Measurements from ENCODE around the gene FUS. TPM values are rescaled to one million over a fixed set of nuclear protein-coding genes. Genes with fewer than 3 reads are reported as not detected.

Gene FUS
- total RNA-seq, 4 donors from 2014 or later = 41.7 to 88.5 (median 70.5) TPM

DNA sequence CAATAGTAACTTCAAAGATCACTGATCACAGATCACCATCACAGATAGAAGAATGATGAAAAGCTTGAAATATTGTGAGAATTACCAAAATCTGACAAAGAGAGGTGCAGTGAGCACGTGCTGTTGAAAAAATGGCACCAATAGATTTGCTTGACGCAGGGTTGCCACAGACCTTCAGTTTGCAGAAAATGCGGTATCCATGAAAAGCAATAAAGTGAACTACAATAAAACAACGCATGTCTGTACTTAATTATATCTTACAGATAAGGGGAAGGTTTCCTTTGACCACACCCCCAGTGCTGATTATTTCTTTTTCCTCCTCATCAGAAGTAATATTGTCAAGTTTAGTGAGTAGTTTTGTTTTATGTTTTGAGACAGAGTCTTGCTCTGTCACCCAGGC, 58.1 kb downstream of the FUS start:
- WGBS, 2 donors = 90 to 93% methylated on average over 4 of the region's 4 CpGs

More for the DNA sequence above, 58.1 kb downstream of the FUS start:
- no peaks in the 10 kb centered on the region for H3K36me3 ChIP-seq
- H3K4me3 ChIP-seq (replicated peaks in 1 of 3) = no peak overlapping the region
- no peak overlapping the region for H3K27ac ChIP-seq
- DNase-seq = no peak
- H3K4me1 ChIP-seq = no peaks in the 10 kb centered on the region
- intact Hi-C loops (cut with DNase I) = no loop called here
- H3K9me3 ChIP-seq = no peaks in the 10 kb centered on the region
- no peaks in the 10 kb centered on the region for H3K27me3 ChIP-seq
- TF ChIP-seq POLR2A (IDR thresholded peaks at IDR 0.05) = no peak
- TF ChIP-seq, protein P1, sequence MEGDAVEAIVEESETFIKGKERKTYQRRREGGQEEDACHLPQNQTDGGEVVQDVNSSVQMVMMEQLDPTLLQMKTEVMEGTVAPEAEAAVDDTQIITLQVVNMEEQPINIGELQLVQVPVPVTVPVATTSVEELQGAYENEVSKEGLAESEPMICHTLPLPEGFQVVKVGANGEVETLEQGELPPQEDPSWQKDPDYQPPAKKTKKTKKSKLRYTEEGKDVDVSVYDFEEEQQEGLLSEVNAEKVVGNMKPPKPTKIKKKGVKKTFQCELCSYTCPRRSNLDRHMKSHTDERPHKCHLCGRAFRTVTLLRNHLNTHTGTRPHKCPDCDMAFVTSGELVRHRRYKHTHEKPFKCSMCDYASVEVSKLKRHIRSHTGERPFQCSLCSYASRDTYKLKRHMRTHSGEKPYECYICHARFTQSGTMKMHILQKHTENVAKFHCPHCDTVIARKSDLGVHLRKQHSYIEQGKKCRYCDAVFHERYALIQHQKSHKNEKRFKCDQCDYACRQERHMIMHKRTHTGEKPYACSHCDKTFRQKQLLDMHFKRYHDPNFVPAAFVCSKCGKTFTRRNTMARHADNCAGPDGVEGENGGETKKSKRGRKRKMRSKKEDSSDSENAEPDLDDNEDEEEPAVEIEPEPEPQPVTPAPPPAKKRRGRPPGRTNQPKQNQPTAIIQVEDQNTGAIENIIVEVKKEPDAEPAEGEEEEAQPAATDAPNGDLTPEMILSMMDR (IDR thresholded peaks at IDR 0.05) = no peak

Small RNA genes lying within 50 kb of the gene (small RNA-seq; reads per million reads assigned to genes)
- gene AC009088.4 (not detected), gene NDUFA3P6 (not detected)

Other genes with a start within 250 kb of the FUS start
- 10 to 100 TPM; 32.9 to 49.5 (median 40.2) TPM for gene ORAI3, start 231.1 kb upstream of the FUS start, total RNA-seq
- 10 to 100 TPM in 2 of 4 donors, 1 to 10 TPM in 2; 7.7 to 11.4 (median 9.2) TPM for gene SETD1A, start 222.4 kb upstream of the FUS start, total RNA-seq
- gene HSD3B7, start 194.9 kb upstream of the FUS start, total RNA-seq = 10 to 100 TPM in 2 of 4 donors, 1 to 10 TPM in 2; 4.0 to 13.8 (median 10.9) TPM
- under 1 TPM in 2 of 4 donors, not detected in 2; 0.34 to 0.40 TPM for gene STX1B, start 169.5 kb upstream of the FUS start, total RNA-seq
- 10 to 100 TPM; 26.8 to 47.6 (median 39.9) TPM for gene STX4, start 146.6 kb upstream of the FUS start, total RNA-seq
- gene ZNF668, start 105.9 kb upstream of the FUS start, total RNA-seq = 10 to 100 TPM in 3 of 4 donors, 1 to 10 TPM in 1; 9.0 to 15.2 (median 11.9) TPM
- 10 to 100 TPM; 13.3 to 20.1 (median 17.7) TPM for gene ZNF646, start 105.7 kb upstream of the FUS start, total RNA-seq
- gene PRSS53, start 91.2 kb upstream of the FUS start, total RNA-seq = 1 to 10 TPM in 3 of 4 donors, under 1 TPM in 1; 0.93 to 1.9 (median 1.6) TPM
- gene VKORC1, start 85.3 kb upstream of the FUS start, total RNA-seq = 100 to 1,000 TPM in 2 of 4 donors, 10 to 100 TPM in 2; 58.7 to 145 (median 104) TPM
- gene BCKDK, start 71.8 kb upstream of the FUS start, total RNA-seq = 10 to 100 TPM; 30.1 to 52.0 (median 40.5) TPM
- gene KAT8, start 62.5 kb upstream of the FUS start, total RNA-seq = 100 to 1,000 TPM in 3 of 4 donors, 10 to 100 TPM in 1; 90.0 to 121 (median 113) TPM
- gene PRSS8, start 44.4 kb upstream of the FUS start, total RNA-seq = 10 to 100 TPM; 42.1 to 89.9 (median 72.8) TPM
- 1 to 10 TPM; 1.4 to 6.6 (median 3.0) TPM for gene PRSS36, start 30.1 kb upstream of the FUS start, total RNA-seq
- gene PYCARD, start 22.6 kb downstream of the FUS start, total RNA-seq = 10 to 100 TPM in 2 of 4 donors, 1 to 10 TPM in 2; 4.8 to 21.4 (median 12.4) TPM
- gene TRIM72, start 34.0 kb downstream of the FUS start, total RNA-seq = under 1 TPM in 2 of 4 donors, not detected in 2; under 0.01 to 0.11 TPM
- gene PYDC1, start 37.0 kb downstream of the FUS start, total RNA-seq = not detected
- 1 to 10 TPM; 2.8 to 5.0 (median 4.0) TPM for gene ITGAM, start 79.8 kb downstream of the FUS start, total RNA-seq
- 1 to 10 TPM in 3 of 4 donors, under 1 TPM in 1; 0.11 to 3.2 (median 2.2) TPM for gene ITGAX, start 175.0 kb downstream of the FUS start, total RNA-seq
- gene ITGAD, start 213.2 kb downstream of the FUS start, total RNA-seq = not detected
- not detected for gene COX6A2, start 248.2 kb downstream of the FUS start, total RNA-seq

Data from thyroid gland (tissue), 4 donors.